ENCODE data around the gene KIAA1328. TPM values are rescaled to one million over a fixed set of nuclear protein-coding genes. Genes with fewer than 3 reads are reported as not detected.

Gene KIAA1328
- total RNA-seq, 3 donors from 2014 or later = 6.0 to 9.8 (median 7.4) TPM

DNA sequence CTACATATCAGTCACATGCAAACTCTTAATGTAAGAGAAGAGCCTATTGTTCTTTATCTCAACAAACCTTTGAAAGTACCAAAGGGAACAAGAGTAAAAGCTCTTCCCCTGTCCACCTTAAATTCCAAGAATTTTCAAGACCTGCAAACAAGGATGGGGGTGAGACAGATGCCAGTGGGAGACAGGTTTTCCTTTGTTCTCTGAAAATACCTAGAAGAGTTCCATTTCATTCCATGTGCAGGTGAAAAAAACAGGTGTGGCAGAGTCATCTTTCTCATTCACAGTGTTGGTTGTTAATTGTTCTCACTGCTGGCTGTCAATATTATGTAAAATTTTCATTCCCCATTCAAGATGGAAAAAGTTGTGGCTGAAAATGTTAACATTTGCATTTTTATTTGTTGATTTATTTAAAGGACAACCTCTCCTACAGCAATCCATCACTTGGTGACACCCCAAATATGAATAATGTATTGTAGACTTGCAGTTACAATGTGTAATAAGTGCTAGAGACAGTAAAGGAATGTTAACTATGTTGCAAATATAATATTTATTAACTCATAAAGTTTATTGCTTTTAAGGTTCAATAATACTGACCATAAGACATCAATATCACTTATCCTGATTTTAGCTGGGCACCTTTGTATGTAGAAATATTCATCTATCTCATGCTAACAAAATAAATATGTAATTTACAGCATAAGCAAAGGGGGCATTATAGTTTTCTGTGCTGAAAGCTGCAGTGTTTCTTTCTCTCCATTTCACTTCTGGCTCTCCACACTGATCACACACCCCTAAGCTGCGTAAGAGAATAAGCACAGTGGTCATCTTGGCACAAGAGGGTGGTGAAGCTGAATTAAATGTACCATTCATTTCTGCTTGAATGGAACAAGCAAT is 347.0 kb downstream of the KIAA1328 start:
- intact Hi-C loops (cut with DNase I, micrococcal nuclease) = no loop called here
- Histone ChIP-seq H3K4me3 (no peak overlapping the region), H3K9me3 (no peaks in the 10 kb centered on the region), H3K36me3 (ENCODE audit: low read depth) (no peaks in the 10 kb centered on the region), H3K4me1 (ENCODE audit: low read depth) (peaks cover 2% of the 10 kb centered on the region)
- no peak for DNase-seq
- ATAC-seq = no peak
- TF ChIP-seq, protein P1, sequence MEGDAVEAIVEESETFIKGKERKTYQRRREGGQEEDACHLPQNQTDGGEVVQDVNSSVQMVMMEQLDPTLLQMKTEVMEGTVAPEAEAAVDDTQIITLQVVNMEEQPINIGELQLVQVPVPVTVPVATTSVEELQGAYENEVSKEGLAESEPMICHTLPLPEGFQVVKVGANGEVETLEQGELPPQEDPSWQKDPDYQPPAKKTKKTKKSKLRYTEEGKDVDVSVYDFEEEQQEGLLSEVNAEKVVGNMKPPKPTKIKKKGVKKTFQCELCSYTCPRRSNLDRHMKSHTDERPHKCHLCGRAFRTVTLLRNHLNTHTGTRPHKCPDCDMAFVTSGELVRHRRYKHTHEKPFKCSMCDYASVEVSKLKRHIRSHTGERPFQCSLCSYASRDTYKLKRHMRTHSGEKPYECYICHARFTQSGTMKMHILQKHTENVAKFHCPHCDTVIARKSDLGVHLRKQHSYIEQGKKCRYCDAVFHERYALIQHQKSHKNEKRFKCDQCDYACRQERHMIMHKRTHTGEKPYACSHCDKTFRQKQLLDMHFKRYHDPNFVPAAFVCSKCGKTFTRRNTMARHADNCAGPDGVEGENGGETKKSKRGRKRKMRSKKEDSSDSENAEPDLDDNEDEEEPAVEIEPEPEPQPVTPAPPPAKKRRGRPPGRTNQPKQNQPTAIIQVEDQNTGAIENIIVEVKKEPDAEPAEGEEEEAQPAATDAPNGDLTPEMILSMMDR (IDR thresholded peaks at IDR 0.05) = no peak

DNA sequence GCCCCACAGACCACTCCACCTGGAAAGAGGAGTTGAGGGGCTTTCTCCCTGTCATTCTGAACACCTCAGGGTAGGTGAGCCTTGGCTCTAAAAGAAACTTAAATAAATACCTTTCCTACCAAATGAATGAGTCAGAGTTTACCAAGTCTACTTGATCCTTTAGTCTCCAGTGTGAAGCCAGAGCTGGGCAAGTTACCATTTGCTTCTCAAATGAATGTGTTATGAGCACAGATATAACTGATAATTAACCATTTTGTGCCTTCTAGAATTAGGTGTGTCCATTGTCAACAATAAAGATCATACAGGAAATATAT is 347.7 kb downstream of the KIAA1328 start:
- ATAC-seq = no peak
- intact Hi-C loops (cut with DNase I, micrococcal nuclease) = no loop called here
- Histone ChIP-seq H3K36me3 (ENCODE audit: low read depth) (no peaks in the 10 kb centered on the region), H3K4me3 (no peak overlapping the region), H3K9me3 (no peaks in the 10 kb centered on the region), H3K4me1 (ENCODE audit: low read depth) (no peaks in the 10 kb centered on the region)
- DNase-seq = no peak
- TF ChIP-seq, protein P1 (IDR thresholded peaks at IDR 0.05) = no peak

DNA sequence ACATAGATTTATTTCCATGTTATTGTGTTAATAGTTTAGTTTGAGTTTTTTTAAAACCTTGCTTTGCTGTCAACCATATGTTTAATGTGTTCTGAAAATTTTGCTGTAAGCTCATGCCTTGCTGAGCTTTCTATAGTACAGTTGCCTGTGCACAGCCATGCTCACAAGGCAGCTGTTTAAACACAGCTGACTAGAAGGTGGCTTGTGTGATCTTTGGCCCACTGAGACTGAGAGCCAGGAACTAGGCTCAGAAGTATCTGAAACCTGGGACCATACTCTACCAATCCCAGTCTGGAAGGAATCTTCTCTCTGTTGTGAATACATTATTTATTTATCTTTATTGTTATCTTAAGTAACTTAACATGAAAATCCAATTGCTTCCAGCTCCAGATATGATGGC is 350.5 kb downstream of the KIAA1328 start:
- DNase-seq = peak in 1 of 3 donors; percentile 30
- ATAC-seq = peak; percentile 86
- TF ChIP-seq, protein P1 (IDR thresholded peaks at IDR 0.05) = no peak
- Histone ChIP-seq H3K36me3 (ENCODE audit: low read depth) (no peaks in the 10 kb centered on the region), H3K9me3 (no peaks in the 10 kb centered on the region), H3K4me3 (no peak overlapping the region), H3K4me1 (ENCODE audit: low read depth) (no peaks in the 10 kb centered on the region)
- intact Hi-C loops (cut with DNase I, micrococcal nuclease) = no loop called here

DNA sequence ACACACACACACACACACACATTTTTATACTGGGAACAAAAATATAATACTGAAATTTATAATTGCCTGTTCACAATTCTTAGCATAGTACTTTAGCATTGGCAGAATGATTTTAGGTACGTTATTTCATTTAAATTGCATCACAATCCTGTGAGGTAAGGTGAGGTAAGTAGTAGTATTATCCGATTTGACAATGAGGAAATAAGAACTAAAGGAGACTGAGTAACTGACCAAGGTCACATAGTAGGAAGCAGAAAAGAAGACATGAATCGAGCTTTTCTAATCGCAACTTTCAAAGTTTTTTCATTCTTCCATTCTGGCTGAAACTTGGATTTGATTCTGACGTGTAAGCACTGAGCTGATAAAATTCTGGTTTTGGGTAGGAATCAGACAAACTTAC is 351.2 kb downstream of the KIAA1328 start:
- TF ChIP-seq, protein P1 (IDR thresholded peaks at IDR 0.05) = no peak
- Histone ChIP-seq H3K4me3 (no peak overlapping the region), H3K9me3 (no peaks in the 10 kb centered on the region), H3K36me3 (ENCODE audit: low read depth) (no peaks in the 10 kb centered on the region), H3K4me1 (ENCODE audit: low read depth) (no peaks in the 10 kb centered on the region)
- ATAC-seq (no peak), DNase-seq (no peak)
- intact Hi-C loops (cut with DNase I, micrococcal nuclease) = no loop called here

DNA sequence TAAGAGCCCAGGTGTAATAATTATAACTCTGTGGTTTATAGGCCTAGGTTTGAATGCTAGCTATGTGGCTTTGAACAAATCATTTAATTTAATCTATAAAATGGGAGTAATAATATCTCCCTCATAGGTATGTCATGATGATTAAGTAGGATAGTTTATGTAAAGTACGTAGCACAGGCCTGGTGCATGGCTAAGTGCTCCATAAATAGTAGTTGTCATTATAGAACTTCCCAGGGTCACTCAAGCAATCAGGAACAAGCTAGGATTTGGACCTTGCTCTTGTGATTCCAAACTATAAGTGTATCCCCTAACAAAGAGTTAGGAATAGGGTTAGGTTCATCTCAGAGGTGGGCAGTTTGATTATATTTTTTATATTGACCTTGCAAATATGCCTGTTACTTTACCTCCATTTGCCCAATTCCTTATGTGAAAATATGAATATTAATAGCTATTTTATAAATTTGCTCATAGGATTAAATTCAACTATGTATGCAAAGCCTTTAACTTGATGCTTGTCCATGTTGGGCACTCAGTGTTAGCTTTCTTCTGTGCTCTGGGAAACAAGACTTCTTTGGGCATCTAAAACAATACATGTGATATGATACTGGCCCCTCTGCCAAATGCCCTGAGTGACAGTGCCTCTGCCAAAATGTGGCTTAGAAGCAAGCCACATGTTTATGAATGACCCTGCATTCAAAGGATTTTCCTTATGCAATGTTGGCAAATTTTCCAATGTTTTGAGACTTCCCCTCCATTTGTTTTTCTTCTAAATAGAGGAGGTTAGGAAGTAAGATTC is 353.6 kb downstream of the KIAA1328 start:
- DNase-seq = no peak
- H3K4me3 ChIP-seq = no peak overlapping the region
- TF ChIP-seq, protein P1 (IDR thresholded peaks at IDR 0.05) = no peak
- no peak for ATAC-seq
- intact Hi-C loops (cut with DNase I, micrococcal nuclease) = no loop called here
- no peaks in the 10 kb centered on the region for H3K9me3 ChIP-seq
- no peaks in the 10 kb centered on the region for H3K4me1 ChIP-seq (ENCODE audit: low read depth)
- H3K36me3 ChIP-seq (ENCODE audit: low read depth) = no peaks in the 10 kb centered on the region

Measured in mucosa of descending colon (tissue), 3 donors.